ENCODE results near the gene PLAGL2. TPM values are rescaled to one million over a fixed set of nuclear protein-coding genes. Genes with fewer than 3 reads are reported as not detected.

The PLAGL2 gene, protein sequence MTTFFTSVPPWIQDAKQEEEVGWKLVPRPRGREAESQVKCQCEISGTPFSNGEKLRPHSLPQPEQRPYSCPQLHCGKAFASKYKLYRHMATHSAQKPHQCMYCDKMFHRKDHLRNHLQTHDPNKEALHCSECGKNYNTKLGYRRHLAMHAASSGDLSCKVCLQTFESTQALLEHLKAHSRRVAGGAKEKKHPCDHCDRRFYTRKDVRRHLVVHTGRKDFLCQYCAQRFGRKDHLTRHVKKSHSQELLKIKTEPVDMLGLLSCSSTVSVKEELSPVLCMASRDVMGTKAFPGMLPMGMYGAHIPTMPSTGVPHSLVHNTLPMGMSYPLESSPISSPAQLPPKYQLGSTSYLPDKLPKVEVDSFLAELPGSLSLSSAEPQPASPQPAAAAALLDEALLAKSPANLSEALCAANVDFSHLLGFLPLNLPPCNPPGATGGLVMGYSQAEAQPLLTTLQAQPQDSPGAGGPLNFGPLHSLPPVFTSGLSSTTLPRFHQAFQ
- polyA plus RNA-seq (2.5 and 2.7 TPM in 2 replicates), polyA minus RNA-seq (10.5 and 13.3 TPM in 2 replicates)

DNA sequence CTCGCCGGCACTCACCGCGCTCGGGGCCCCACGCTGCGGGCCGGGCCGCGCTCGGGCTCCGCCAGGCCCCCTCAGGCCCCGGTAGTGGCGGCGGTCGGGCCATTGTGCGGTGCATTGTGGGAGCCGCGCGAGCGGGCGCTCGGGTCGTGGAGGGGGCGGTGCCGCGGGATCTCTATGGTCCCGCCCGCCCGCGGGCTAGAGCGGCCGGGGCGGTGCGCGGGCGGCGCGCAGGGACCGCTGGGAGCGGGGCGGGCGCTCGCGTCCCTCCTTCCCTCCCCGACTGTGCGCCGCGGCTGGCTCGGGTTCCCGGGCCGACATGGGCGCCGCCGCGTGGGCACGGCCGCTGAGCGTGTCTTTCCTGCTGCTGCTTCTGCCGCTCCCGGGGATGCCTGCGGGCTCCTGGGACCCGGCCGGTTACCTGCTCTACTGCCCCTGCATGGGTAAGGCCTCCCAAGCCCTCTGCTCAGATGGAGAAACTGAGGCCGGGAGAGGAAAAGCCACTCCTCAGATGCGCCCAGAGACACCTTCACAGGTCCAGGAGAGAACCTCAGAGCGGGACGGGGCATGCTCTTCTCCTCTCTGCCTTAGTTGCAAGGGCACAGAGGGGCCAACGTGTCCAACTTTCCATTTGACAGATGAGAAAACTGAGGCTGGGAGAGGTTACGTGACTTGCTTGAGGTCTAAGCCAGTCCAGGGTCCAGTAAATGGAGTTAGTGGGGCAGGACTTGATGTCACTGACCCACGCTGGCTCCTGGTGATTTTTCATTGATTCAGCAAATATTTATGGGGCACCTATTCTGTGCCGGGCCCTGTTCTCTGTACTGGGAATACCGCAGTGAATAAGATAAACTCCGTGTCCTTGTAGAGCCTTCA is at the start of gene PLAGL2, which contains the start of gene POFUT1:
TSS of gene PLAGL2 (minus strand) at position 118 of the 873 bp plus-strand sequence. CDS start 5,565 bp downstream, outside the sequence.
TSS of gene POFUT1 (plus strand) at position 255 of the 873 bp plus-strand sequence. CDS start at position 317, 62 bp downstream.
- peak within 1 kb of the TSS; percentile 93 for H3K9ac ChIP-seq (ENCODE audit: low read length)
- H3K79me2 ChIP-seq (replicated peaks; ENCODE audit: insufficient read depth, low read length), result peaks cover 56% of the 10 kb centered on the region
- H3F3A ChIP-seq (ENCODE audit: insufficient read depth, low read length, poor library complexity, severe bottlenecking), result no peaks in the 10 kb centered on the region
- H4K20me1 ChIP-seq (ENCODE audit: insufficient read depth), result no peaks in the 10 kb centered on the region
- no peaks in the 10 kb centered on the region for H3K9me2 ChIP-seq (ENCODE audit: insufficient read depth, low read length)
- peak within 1 kb of the TSS; percentile 77 for H3K4me3 ChIP-seq (ENCODE audit: low read length)
- peak within 1 kb of the TSS; percentile 72 for H3K27ac ChIP-seq (ENCODE audit: low read length)
- no peaks in the 10 kb centered on the region for H3K27me3 ChIP-seq (ENCODE audit: insufficient read depth, low read depth, low read length)
- H2AFZ ChIP-seq (ENCODE audit: low read depth, low read length), result peak within 1 kb of the TSS; percentile 97
- H3K36me3 ChIP-seq (ENCODE audit: insufficient read depth, low read length), result no peaks in the 10 kb centered on the region
- no peaks in the 10 kb centered on the region for H3K9me3 ChIP-seq (ENCODE audit: low read length)
- peak within 1 kb of the TSS; percentile 98 for H3K4me2 ChIP-seq (ENCODE audit: low read length)
- peak; percentile 70 for TF ChIP-seq CTCF (IDR thresholded peaks at IDR 0.05; ENCODE audit: poor library complexity, severe bottlenecking)
- peak; percentile 96 for TF ChIP-seq MXI1 (conservative IDR thresholded peaks at IDR 0.05; ENCODE audit: poor library complexity, severe bottlenecking)
- TF ChIP-seq, protein P1, sequence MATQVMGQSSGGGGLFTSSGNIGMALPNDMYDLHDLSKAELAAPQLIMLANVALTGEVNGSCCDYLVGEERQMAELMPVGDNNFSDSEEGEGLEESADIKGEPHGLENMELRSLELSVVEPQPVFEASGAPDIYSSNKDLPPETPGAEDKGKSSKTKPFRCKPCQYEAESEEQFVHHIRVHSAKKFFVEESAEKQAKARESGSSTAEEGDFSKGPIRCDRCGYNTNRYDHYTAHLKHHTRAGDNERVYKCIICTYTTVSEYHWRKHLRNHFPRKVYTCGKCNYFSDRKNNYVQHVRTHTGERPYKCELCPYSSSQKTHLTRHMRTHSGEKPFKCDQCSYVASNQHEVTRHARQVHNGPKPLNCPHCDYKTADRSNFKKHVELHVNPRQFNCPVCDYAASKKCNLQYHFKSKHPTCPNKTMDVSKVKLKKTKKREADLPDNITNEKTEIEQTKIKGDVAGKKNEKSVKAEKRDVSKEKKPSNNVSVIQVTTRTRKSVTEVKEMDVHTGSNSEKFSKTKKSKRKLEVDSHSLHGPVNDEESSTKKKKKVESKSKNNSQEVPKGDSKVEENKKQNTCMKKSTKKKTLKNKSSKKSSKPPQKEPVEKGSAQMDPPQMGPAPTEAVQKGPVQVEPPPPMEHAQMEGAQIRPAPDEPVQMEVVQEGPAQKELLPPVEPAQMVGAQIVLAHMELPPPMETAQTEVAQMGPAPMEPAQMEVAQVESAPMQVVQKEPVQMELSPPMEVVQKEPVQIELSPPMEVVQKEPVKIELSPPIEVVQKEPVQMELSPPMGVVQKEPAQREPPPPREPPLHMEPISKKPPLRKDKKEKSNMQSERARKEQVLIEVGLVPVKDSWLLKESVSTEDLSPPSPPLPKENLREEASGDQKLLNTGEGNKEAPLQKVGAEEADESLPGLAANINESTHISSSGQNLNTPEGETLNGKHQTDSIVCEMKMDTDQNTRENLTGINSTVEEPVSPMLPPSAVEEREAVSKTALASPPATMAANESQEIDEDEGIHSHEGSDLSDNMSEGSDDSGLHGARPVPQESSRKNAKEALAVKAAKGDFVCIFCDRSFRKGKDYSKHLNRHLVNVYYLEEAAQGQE (IDR thresholded peaks at IDR 0.05; ENCODE audit: borderline replicate concordance), result peak; percentile 81
- peak; percentile 75 for TF ChIP-seq SMC3 (conservative IDR thresholded peaks at IDR 0.05; ENCODE audit: poor library complexity)
- TF ChIP-seq EZH2 (IDR thresholded peaks at IDR 0.05; ENCODE audit: borderline replicate concordance, insufficient read depth, low read length, poor library complexity, severe bottlenecking), result no peak
- peak; percentile 67 for TF ChIP-seq RAD21 (conservative IDR thresholded peaks at IDR 0.05)
- peak; percentile 93 for TF ChIP-seq TAF1 (IDR thresholded peaks at IDR 0.05; ENCODE audit: low read depth)
- TF ChIP-seq POLR2AphosphoS5 (IDR thresholded peaks at IDR 0.05), result peak; percentile 83
- TF ChIP-seq EP300 (conservative IDR thresholded peaks at IDR 0.05; ENCODE audit: poor library complexity, severe bottlenecking), result peak; percentile 67

DNA sequence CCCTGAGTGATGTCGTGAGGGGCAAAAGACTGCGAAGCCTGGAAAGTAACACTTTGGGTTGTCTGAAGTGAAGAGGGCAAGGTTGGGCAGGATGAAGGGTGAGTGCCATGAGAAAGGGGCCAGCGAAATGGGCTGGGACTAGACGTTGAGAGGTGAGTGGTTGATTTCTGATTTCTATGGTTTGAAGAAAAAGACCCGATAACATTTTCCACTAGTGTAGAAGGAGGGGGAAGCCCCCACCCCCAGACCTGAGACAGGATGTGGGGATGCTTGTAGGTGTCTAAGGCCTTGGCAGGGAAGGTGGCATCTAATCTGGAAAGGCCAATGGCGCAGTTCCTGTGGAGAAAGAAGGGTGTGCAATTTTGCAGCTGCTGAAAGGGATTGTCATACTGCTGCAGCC is 44.6 kb upstream of the PLAGL2 start:
- no peak overlapping the region for H3K27ac ChIP-seq (ENCODE audit: low read length)
- H3K9me3 ChIP-seq (ENCODE audit: low read length), result no peaks in the 10 kb centered on the region
- H3F3A ChIP-seq (ENCODE audit: insufficient read depth, low read length, poor library complexity, severe bottlenecking), result no peaks in the 10 kb centered on the region
- H3K36me3 ChIP-seq (ENCODE audit: insufficient read depth, low read length), result no peaks in the 10 kb centered on the region
- no peaks in the 10 kb centered on the region for H3K27me3 ChIP-seq (ENCODE audit: insufficient read depth, low read depth, low read length)
- no peaks in the 10 kb centered on the region for H4K20me1 ChIP-seq (ENCODE audit: insufficient read depth)
- H3K9me2 ChIP-seq (ENCODE audit: insufficient read depth, low read length), result no peaks in the 10 kb centered on the region
- no peak overlapping the region for H2AFZ ChIP-seq (ENCODE audit: low read depth, low read length)
- H3K9ac ChIP-seq (ENCODE audit: low read length), result no peak overlapping the region
- no peak overlapping the region for H3K4me3 ChIP-seq (ENCODE audit: low read length)
- H3K4me2 ChIP-seq (ENCODE audit: low read length), result no peak overlapping the region
- no peak for TF ChIP-seq RAD21 (conservative IDR thresholded peaks at IDR 0.05)
- TF ChIP-seq, protein P1 (IDR thresholded peaks at IDR 0.05; ENCODE audit: borderline replicate concordance), result no peak
- no peak for TF ChIP-seq EZH2 (IDR thresholded peaks at IDR 0.05; ENCODE audit: borderline replicate concordance, insufficient read depth, low read length, poor library complexity, severe bottlenecking)
- TF ChIP-seq CTCF (IDR thresholded peaks at IDR 0.05; ENCODE audit: poor library complexity, severe bottlenecking), result no peak
- no peak for TF ChIP-seq SMC3 (conservative IDR thresholded peaks at IDR 0.05; ENCODE audit: poor library complexity)
- no peak for TF ChIP-seq MXI1 (conservative IDR thresholded peaks at IDR 0.05; ENCODE audit: poor library complexity, severe bottlenecking)
- no peaks in the 10 kb centered on the region for H3K79me2 ChIP-seq (replicated peaks; ENCODE audit: insufficient read depth, low read length)

All from neural cell (in vitro differentiated cells).